OCI-LY3 (cell line): ENCODE results near the gene PCP4.

ENCODE experiments used
- CTCF ChIP-seq: fragments of 200-600, 300-600 bp; sonication (generic); IDR thresholded peaks from 2 replicates; pipeline ENCODE4 v1.5.1; 2014; ENCODE audit warnings: antibody characterized with exemption, low read length, low read depth
- EZH2phosphoT487 ChIP-seq: fragments of 200-600 bp; shearing (Covaris generic); IDR thresholded peaks from 2 replicates; pipeline ENCODE4 v1.6.1; 2018; ENCODE audit warnings: antibody characterized with exemption, mixed run types, low read depth

DNA sequence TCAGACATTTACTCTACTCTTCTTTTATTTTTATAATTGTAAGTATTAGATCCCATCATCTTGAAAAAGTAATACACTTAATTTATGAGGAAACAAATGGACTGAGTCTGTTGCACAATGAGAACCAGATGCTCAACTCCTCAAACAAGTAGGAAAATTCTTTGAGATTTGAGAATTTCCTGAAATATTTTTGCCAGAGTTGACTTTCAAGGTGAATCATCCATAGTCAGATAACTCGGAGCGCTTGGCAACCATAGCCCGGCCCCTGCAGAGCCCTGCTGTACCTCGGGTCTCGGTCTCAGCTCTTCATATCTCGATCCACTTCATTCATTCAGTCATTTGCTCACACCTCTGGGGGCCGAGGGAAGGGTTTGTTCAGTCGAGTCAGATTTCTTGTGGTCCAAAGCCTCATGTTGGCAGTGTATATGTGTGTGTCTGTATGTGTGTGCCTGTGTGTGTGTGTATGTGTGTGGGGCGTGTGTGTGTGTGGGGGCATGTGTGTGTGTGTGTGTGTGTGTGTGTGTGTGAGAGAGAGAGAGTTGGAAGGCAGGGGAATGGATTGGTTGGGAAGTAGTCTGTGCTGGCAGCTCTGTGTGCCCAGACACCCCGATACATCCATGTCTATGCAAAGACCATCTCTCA is 18.1 kb upstream of the PCP4 start:
- no peak for TF ChIP-seq CTCF
- no peak for TF ChIP-seq EZH2phosphoT487
